MM.1S (cell line): ENCODE measurements around the gene CTSL.

Experiments used
- EZH2 ChIP-seq: fragments of 300-600 bp; sonication (generic); optimal IDR thresholded peaks from 2 replicates; pipeline ENCODE3; 2017; ENCODE audit warnings: low read depth, mild to moderate bottlenecking, antibody characterized with exemption, low read length, mixed read lengths
- EZH2phosphoT487 ChIP-seq: fragments of 300-600 bp; sonication (generic); IDR thresholded peaks from 2 replicates; pipeline ENCODE4 v1.6.1; 2018; ENCODE audit warnings: antibody characterized with exemption, low read length
- TF ChIP-seq, protein P1 (sequence below): fragments of 300-600 bp; sonication (generic); IDR thresholded peaks from 2 replicates; pipeline ENCODE4 v1.5.1; 2016; ENCODE audit warnings: antibody characterized with exemption, low read length, mixed read lengths

DNA sequence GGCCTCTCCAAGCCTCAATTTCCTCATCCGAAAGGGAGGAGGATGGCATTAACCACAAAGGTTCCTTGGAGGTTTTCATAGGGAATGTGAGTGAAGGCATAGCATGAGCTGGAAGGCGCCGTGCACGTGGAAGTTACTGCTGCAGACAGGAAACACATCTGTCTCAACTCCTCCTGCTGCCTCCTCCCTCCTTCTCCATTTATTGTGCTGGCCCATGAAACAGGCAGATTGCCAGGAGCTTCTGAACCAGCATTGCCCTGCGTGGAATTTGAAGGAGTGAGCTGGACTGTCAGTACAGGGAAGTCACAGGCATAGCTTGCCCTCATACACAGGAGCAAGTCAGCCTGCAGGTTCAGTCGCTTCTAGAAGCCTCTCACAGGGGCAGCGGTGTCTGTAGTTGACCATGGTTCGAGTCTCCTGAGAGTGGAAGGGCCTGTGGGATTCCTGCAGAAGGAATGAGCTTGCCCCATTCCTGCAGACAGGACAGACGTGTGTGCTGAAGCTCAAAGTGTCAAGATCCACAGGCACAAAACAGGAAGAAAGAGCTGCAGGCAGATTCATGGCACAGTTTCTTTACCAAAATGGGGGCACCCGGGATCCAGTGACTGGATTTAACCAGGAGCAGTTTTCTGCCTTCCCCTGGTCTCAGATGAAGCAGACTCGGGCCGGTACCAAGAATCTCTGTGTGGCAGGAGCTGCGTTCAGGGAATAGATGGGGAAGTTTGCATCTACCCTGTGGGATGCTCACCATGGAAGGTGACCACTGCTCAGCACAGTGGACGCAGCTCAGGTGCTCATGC, 48.7 kb upstream of the CTSL start:
- TF ChIP-seq, protein P1, sequence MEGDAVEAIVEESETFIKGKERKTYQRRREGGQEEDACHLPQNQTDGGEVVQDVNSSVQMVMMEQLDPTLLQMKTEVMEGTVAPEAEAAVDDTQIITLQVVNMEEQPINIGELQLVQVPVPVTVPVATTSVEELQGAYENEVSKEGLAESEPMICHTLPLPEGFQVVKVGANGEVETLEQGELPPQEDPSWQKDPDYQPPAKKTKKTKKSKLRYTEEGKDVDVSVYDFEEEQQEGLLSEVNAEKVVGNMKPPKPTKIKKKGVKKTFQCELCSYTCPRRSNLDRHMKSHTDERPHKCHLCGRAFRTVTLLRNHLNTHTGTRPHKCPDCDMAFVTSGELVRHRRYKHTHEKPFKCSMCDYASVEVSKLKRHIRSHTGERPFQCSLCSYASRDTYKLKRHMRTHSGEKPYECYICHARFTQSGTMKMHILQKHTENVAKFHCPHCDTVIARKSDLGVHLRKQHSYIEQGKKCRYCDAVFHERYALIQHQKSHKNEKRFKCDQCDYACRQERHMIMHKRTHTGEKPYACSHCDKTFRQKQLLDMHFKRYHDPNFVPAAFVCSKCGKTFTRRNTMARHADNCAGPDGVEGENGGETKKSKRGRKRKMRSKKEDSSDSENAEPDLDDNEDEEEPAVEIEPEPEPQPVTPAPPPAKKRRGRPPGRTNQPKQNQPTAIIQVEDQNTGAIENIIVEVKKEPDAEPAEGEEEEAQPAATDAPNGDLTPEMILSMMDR, result no peak
- TF ChIP-seq EZH2phosphoT487, result no peak
- TF ChIP-seq EZH2, result no peak
